GM12801 (cell line): Measurements from ENCODE around the gene CLIC3.

ENCODE experiments used
- CTCF ChIP-seq: IDR thresholded peaks from one replicate; pipeline ENCODE4 v1.5.1; 2011; ENCODE audit warnings: control low read depth; ENCODE audit not compliant: insufficient read length; ENCODE audit errors: extremely low read depth

Gene CLIC3

GRCh38 chr9:137040568-137040967 is 44.2 kb upstream of the CLIC3 start:
- TF ChIP-seq CTCF, result no peak

GRCh38 chr9:137039611-137040366 is 43.4 kb upstream of the CLIC3 start:
- no peak for TF ChIP-seq CTCF

DNA sequence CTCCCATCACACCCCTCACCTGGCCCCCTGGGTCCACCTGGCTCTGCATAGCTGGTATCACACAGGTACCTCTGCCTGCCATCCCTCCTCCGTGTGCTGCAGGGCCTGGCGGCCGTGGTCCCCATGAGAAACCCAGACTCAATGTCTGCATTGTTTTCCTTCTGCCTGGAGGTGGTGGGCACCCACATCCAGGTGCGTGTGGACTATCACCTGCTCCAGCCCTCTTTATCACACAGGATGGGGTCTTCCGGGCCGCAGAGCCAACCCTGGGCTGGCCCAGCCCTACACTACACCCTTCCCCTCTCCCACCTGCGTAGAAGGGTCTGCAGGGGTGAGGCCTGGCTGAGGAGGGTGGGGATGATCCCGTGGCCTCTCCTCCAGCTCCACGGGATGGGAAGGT is 42.5 kb upstream of the CLIC3 start:
- TF ChIP-seq CTCF, result no peak

DNA sequence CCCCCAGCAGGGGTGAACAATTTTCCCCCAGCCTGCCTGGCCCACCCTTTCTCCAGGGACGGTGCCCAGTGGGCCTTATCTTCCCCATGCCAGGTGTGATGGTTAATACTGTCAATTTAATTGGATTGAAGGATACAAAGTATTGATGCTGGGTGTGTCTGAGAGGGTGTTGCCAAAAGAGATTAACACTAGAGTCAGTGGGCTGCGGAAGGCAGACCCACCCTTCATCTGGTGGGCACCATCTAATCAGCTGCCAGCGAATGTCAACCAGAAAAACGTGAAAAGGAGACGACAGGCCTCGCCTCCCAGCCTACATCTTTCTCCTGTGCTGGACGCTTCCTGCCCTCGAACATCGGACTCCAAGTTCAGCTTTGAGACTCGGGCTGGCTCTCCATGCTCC is 41.1 kb upstream of the CLIC3 start:
- TF ChIP-seq CTCF, result no peak

GRCh38 chr9:137037035-137037434 is 40.7 kb upstream of the CLIC3 start:
- no peak for TF ChIP-seq CTCF

GRCh38 chr9:137035937-137036336 is 39.6 kb upstream of the CLIC3 start:
- TF ChIP-seq CTCF, result no peak

- no peak for TF ChIP-seq CTCF
Observed at GRCh38 chr9:137035507-137035834, 39.1 kb upstream of the CLIC3 start.
